Fibroblast of lung (primary cell): Measurements from ENCODE around the gene CRYAB. TPM values are rescaled to one million over a fixed set of nuclear protein-coding genes. Genes with fewer than 3 reads are reported as not detected.
"Not testable (repeated sequence)": the region's sequence is repeated elsewhere in the genome, so short reads cannot be mapped to it uniquely, and the experiment has no call there.

ENCODE experiments used
- DNase-seq, 2 donors: peaks; one replicate each; pipeline versions ENCODE4 v3.0.0 to v3.0.0-alpha.2; 2010; ENCODE audit warnings: low read depth in 2 of 2
- H2AFZ ChIP-seq: 2 replicates; pipeline ENCODE4 v1.5.1; 2012; ENCODE audit warnings: low read length, control low read depth, inconsistent platforms
- H3K27ac ChIP-seq: 2 replicates; pipeline ENCODE4 v1.5.1; 2011; ENCODE audit warnings: low read length, control low read depth; ENCODE audit not compliant: insufficient read depth
- H3K27me3 ChIP-seq: 2 replicates; pipeline ENCODE4 v1.5.1; 2011; ENCODE audit warnings: mild to moderate bottlenecking, low read length; ENCODE audit not compliant: control insufficient read depth, insufficient read depth
- H3K36me3 ChIP-seq: 2 replicates; pipeline ENCODE4 v1.5.1; 2011; ENCODE audit warnings: low read length; ENCODE audit not compliant: control insufficient read depth, insufficient read depth
- H3K4me1 ChIP-seq: 2 replicates; pipeline ENCODE4 v1.5.1; 2011; ENCODE audit warnings: low read length; ENCODE audit not compliant: control insufficient read depth, insufficient read depth; ENCODE audit errors: extremely low read depth
- H3K4me2 ChIP-seq: 2 replicates; pipeline ENCODE4 v1.5.1; 2011; ENCODE audit warnings: low read length, control low read depth; ENCODE audit not compliant: insufficient read depth; ENCODE audit errors: extremely low read depth
- H3K4me3 ChIP-seq, 4 experiments: fragments of 200-600 bp in 1 of 4; sonication (generic) in 1 of 4; replicated peaks in 1 of 4; 2 replicates each; pipeline ENCODE4 v1.5.1; 2011 to 2016; ENCODE audit warnings: low read length in 4 of 4, low read depth in 3 of 4, mild to moderate bottlenecking in 3 of 4, control low read depth in 2 of 4, inconsistent platforms in 1 of 4, mixed read lengths in 1 of 4; ENCODE audit not compliant: insufficient read depth in 1 of 4; ENCODE audit errors: control extremely low read depth in 1 of 4
- H3K79me2 ChIP-seq: 2 replicates; pipeline ENCODE4 v1.5.1; 2012; ENCODE audit warnings: mild to moderate bottlenecking, low read length, inconsistent platforms; ENCODE audit not compliant: control insufficient read depth, insufficient read depth
- H3K9ac ChIP-seq: 2 replicates; pipeline ENCODE4 v1.5.1; 2011; ENCODE audit warnings: mild to moderate bottlenecking, low read length, control low read depth; ENCODE audit not compliant: insufficient read depth
- H3K9me3 ChIP-seq: 2 replicates; pipeline ENCODE4 v1.5.1; 2012; ENCODE audit warnings: low read depth, low read length; ENCODE audit not compliant: control insufficient read depth, insufficient read depth
- H4K20me1 ChIP-seq: 2 replicates; pipeline ENCODE4 v1.5.1; 2011; ENCODE audit warnings: low read length; ENCODE audit not compliant: control insufficient read depth, insufficient read depth; ENCODE audit errors: extremely low read depth
- CTCF ChIP-seq, 2 donors: IDR thresholded peaks in 1 of 2; conservative IDR thresholded peaks in 1 of 2; 1 replicate in 1 of 2; 2 replicates in 1 of 2; pipeline ENCODE4 v1.5.1; 2011 to 2012; ENCODE audit warnings: low read length in 2 of 2, control low read depth in 1 of 2, inconsistent platforms in 1 of 2, low read depth in 1 of 2, mild to moderate bottlenecking in 1 of 2
- EZH2 ChIP-seq: IDR thresholded peaks from 2 replicates; pipeline ENCODE4 v1.5.1; 2012; ENCODE audit warnings: low read length, control low read depth, mild to moderate bottlenecking; ENCODE audit errors: missing control alignments
- polyA plus RNA-seq, 2 donors: library from polyadenylated mRNA; depleted of rRNA in 1 of 2; stranded (reverse) in 1 of 2; unstranded in 1 of 2; fragments of >200 nt; gene quantifications; 2 replicates each; pipeline ENCODE4 v1.2.1, GENCODE V29; 2011 to 2012; ENCODE audit warnings: missing spikeins in 1 of 2
- total RNA-seq: library from RNA; depleted of rRNA; stranded (reverse); fragments of >200 nt; gene quantifications from 2 replicates; pipeline ENCODE4 v1.2.1, GENCODE V29; 2014

The CRYAB gene
- total and polyA plus RNA-seq, 2 donors (not counting 1 experiment from before 2014, with no cell fraction given), result 48.1 to 51.2 TPM

GRCh38 chr11:111935317-111936039 lies 23.9 kb upstream of the CRYAB start:
- Histone ChIP-seq H3K4me2 (peak overlapping the region; percentile 87), H3K36me3 (no peaks in the 10 kb centered on the region), H3K9me3 (no peaks in the 10 kb centered on the region), H3K4me3 (no peak overlapping the region), H3K27me3 (no peaks in the 10 kb centered on the region), H3K4me1 (peaks cover 15% of the 10 kb centered on the region), H3K9ac (no peak overlapping the region), H3K27ac (no peak overlapping the region), H3K79me2 (no peaks in the 10 kb centered on the region), H2AFZ (no peak overlapping the region), H4K20me1 (no peaks in the 10 kb centered on the region)
- DNase-seq, result peak in 1 of 2 donors; percentile 60
- TF ChIP-seq EZH2 (no peak), CTCF (conservative IDR thresholded peaks at IDR 0.05 in 1 of 2, IDR thresholded peaks at IDR 0.05 in 1 of 2; ENCODE audit: low read depth in 1 of 2, low read length in 2 of 2) (no peak)

- Histone ChIP-seq H3K4me2 (no peak overlapping the region), H3K36me3 (no peaks in the 10 kb centered on the region), H3K9me3 (no peaks in the 10 kb centered on the region), H3K79me2 (no peaks in the 10 kb centered on the region), H4K20me1 (no peaks in the 10 kb centered on the region), H3K27me3 (no peaks in the 10 kb centered on the region), H2AFZ (no peak overlapping the region), H3K9ac (no peak overlapping the region), H3K4me1 (peaks cover 13% of the 10 kb centered on the region), H3K4me3 (no peak overlapping the region), H3K27ac (no peak overlapping the region)
- TF ChIP-seq CTCF (conservative IDR thresholded peaks at IDR 0.05 in 1 of 2, IDR thresholded peaks at IDR 0.05 in 1 of 2; ENCODE audit: low read depth in 1 of 2, low read length in 2 of 2), result no peak
- TF ChIP-seq EZH2, result no peak
- no peak for DNase-seq
Observed at GRCh38 chr11:111934306-111934705, 22.7 kb upstream of the CRYAB start.

GRCh38 chr11:111933872-111934271 lies 22.3 kb upstream of the CRYAB start:
- Histone ChIP-seq H3K36me3 (no peaks in the 10 kb centered on the region), H3K9me3 (no peaks in the 10 kb centered on the region), H3K4me3 (no peak overlapping the region), H3K4me2 (no peak overlapping the region), H3K27ac (no peak overlapping the region), H2AFZ (no peak overlapping the region), H3K27me3 (no peaks in the 10 kb centered on the region), H3K9ac (no peak overlapping the region), H3K79me2 (no peaks in the 10 kb centered on the region), H3K4me1 (peaks cover 9% of the 10 kb centered on the region), H4K20me1 (no peaks in the 10 kb centered on the region)
- peak in 1 of 2 donors; percentile 15 for DNase-seq
- no peak for TF ChIP-seq CTCF (conservative IDR thresholded peaks at IDR 0.05 in 1 of 2, IDR thresholded peaks at IDR 0.05 in 1 of 2; ENCODE audit: low read depth in 1 of 2, low read length in 2 of 2)
- TF ChIP-seq EZH2, result no peak

- H4K20me1 ChIP-seq, DNase-seq, H3K27ac ChIP-seq, H3K4me1 ChIP-seq, H3K4me2 ChIP-seq, H3K9me3 ChIP-seq, H3K36me3 ChIP-seq, H2AFZ ChIP-seq, H3K79me2 ChIP-seq, H3K27me3 ChIP-seq, H3K4me3 ChIP-seq, H3K9ac ChIP-seq: not testable (repeated sequence)
Observed at GRCh38 chr11:111933176-111933575, 21.6 kb upstream of the CRYAB start.
